GM21381 (cell line): ENCODE data around the gene PPP6R2.
A peak's percentile ranks its signal among the peaks of the same experiment; 100 is the strongest.

Experiments used
- ATAC-seq: cut with Tn5 transposase; IDR thresholded peaks from one replicate; pipeline ENCODE4 v1.9.1; 2021; ENCODE audit warnings: mild to moderate bottlenecking, moderate library complexity; ENCODE audit not compliant: unreplicated experiment

The PPP6R2 gene

DNA sequence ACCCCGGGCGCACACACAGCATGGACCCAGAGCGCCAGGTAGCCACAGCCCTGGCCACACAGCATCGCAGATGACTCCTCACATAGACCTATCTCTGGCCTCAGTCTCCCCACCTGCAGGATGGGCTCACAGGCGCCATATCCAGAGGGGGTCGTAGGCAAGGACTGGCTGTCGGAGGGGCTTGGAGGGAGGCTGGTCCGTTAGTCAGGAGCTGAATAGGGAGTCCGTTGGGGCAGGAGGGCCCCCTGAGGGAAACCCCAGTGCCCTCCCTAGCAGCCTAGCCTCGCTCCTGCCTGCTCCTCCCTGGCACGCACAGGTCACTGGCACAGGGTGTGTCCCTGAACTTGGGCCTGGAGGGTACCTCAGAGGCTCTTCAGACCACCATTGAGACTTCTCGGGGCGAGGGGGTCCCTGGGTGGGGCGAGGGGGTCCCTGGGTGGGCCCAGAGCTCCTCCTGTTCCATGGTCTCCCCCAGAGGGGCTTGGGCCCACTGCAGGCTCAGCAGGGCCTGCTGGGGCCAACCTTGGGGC is 37.7 kb upstream of the PPP6R2 start:
- ATAC-seq: no peak

DNA sequence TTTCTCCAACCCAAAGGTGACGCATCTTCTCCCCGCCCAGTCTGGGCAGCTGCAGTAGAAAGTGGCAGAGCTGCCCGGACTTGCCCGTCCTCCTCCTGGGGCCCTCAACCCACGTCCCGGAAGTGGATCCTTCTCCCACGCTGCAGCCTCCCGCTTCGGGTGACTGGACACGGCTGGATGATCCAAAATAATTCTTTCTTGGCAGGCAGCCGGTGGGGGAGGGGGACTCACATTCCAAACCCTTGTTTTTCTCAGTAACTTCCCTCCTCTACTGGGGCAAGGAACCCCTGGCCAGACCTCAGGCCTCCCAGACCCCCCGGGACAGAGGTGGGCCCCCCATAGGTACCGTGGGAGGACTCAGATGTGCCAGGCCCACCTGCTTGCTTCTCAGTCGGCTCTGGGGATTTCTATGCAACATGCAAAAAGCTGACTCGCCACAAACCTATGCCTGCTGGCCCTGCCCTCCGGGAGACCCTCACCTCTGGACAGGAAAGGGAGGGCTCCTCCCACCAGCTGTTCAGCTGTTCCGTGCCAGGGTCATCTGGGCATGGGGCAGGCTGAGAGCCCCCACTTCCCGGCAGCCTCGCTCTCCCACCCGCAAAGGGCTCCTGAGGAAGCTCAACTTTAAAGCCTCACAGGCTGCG is 37.1 kb upstream of the PPP6R2 start:
- no peak for ATAC-seq

- no peak for ATAC-seq
Observed at GRCh38 chr22:50306753-50307749, 36.1 kb upstream of the PPP6R2 start, which contains the start of gene PLXNB2. Gene PLXNB2, minus strand, starts transcription at chr22:50307646. Its CDS starts 17,062 bp downstream, at chr22:50290584.

GRCh38 chr22:50307890-50308596 is 35.1 kb upstream of the PPP6R2 start:
- no peak for ATAC-seq

- ATAC-seq: no peak
Observed at GRCh38 chr22:50308597-50308935, 34.6 kb upstream of the PPP6R2 start.

DNA sequence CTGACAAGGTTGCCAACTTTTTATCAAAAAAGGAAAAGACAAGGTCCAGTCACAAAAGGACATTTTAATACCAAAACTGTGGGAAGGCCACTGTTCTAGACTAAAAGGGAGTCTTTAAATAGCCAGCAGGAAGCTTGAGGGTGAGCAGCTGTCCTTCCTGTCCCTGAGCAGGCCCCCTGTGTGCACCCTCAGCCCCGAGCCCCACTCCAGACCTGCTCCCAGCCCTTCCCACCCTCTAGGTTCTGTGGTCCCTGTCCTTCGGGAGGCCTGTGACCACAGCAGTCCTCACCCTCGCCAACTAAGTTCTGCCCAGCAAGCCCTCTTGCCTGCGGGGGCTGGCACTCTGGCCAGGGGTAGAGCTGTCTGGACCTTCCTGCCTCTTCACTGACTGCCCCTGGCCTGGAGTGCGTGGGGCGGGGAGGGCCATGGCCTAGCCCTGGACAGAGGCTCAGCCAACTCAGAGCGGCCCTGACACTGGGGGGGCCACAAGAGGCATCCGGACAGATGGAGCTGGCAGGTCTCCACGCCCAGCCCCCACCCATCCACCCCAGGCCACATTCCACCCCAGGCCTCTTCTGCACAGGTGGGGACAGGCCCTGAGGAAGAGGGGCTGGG is 34.0 kb upstream of the PPP6R2 start:
- ATAC-seq: no peak

DNA sequence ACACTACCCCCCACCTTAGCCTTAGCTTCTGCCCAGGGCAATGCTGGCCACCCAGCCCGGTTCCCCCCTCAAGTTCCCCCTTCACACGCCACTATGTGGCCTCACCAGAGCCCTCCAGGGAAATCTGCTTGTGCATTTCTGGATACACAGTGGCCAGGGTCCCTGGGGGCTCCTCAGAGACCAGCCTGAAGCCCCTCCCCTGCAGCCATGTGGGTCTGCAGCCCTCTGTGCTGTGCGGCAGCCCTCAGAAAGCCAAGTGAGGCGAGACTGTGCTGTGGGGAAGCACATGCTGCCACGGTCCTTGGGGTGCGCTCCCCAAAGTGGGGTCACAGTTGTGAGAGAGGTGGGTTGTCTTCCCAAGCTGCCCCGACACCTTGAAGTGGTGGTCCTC is 33.5 kb upstream of the PPP6R2 start:
- no peak for ATAC-seq

GRCh38 chr22:50310031-50310722 is 33.0 kb upstream of the PPP6R2 start:
- ATAC-seq: no peak

DNA sequence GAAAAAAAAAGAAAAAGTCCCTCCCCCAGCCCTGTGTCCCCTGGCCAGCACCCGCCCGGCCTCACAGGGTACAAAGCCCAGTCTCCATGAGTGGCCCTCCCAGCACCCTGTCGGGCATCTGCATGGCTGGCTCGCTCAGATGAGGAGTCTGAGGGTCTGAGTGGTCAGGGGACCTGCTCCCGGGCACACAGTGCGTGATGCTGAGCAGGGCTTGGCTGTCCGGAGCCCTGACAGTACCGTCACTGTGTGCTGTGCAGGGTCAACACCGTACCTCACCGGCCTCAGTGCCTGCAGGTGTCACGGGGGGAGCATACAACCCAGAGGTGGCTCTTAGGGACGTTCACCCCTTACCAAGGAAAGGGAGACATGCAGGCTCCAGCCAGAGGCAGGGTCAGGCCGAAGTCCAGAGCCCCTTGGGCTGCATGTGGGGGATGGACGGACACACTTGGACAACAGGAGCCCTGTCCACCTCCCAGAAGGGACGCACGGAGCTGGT is 32.1 kb upstream of the PPP6R2 start:
- ATAC-seq: no peak

DNA sequence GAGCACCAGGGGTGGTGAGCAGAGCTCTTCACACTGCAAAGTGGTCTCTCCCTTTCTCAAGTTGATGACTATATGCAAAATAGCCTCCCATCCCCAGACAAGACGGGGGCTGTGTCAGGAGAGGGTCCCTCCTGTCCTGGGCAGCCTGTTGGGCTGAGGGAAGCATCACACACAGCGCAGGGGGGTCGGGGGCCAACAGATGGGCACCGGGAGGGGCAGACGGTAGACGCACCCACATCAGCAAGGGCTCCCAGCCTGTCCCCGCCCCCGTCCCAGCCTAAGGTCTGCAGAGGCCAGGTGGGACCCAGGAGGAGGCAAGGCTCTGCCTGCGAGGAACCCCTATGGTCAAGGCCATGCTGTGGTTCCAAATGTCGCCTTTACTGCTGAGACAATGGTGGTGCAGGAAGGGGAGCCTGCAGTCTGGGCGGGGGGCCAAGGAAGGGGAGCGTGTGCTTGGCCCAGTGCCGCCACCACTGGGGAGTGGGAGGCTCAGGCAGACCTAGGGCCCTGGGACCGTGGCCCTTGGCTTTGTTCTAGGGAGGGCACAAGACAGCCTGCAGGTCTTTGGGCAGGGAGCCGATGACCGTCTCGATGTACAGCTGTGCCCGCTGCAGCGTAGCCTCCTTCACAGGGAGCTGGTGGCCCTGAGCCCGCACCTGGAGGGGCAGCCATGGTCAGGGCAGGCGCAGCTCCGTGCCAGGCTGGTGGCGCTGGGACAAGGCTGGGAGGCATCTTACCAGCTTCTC is 31.3 kb upstream of the PPP6R2 start:
- no peak for ATAC-seq

- no peak for ATAC-seq
Observed at GRCh38 chr22:50312371-50312770, 30.8 kb upstream of the PPP6R2 start.

DNA sequence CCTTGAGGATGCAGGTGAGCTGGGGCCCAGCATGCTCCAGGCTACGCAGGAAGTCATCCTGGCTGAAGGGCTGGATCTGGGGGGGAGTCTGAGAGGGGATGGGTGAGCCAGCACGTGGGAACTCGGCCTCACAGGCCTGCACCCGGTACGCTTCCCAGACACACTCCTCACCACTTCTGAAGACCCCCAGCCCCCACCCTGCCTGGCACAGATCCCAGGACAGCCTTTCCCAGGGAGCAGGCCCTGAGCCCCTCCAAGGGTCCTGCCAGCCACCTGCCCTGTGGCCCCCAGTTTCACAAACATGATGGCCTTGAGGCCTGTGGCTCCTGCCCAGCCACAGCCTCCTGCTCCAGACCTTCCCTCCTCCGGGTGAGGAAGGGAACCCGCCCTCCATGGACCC is 30.1 kb upstream of the PPP6R2 start:
- no peak for ATAC-seq

- ATAC-seq: no peak
Observed at GRCh38 chr22:50313600-50313999, 29.5 kb upstream of the PPP6R2 start.

DNA sequence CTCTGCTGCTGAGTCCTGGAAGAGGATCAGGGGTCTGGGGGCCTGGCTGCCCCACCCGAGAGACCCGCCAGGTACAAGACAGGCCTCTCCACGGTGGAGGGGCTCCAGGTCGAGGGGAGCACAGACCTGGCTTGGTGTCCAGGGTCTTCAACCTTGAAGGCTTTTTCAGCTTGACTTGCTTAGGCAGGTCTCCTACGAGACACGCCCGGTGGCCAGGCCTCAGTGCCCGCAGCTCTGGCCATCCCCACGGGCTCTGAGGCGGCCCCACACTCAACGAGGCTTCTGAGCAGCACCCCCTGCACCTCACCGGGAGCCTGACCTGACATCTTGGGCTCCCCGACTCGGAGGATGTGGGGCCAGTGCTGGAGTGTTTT is 29.1 kb upstream of the PPP6R2 start:
- ATAC-seq: no peak

DNA sequence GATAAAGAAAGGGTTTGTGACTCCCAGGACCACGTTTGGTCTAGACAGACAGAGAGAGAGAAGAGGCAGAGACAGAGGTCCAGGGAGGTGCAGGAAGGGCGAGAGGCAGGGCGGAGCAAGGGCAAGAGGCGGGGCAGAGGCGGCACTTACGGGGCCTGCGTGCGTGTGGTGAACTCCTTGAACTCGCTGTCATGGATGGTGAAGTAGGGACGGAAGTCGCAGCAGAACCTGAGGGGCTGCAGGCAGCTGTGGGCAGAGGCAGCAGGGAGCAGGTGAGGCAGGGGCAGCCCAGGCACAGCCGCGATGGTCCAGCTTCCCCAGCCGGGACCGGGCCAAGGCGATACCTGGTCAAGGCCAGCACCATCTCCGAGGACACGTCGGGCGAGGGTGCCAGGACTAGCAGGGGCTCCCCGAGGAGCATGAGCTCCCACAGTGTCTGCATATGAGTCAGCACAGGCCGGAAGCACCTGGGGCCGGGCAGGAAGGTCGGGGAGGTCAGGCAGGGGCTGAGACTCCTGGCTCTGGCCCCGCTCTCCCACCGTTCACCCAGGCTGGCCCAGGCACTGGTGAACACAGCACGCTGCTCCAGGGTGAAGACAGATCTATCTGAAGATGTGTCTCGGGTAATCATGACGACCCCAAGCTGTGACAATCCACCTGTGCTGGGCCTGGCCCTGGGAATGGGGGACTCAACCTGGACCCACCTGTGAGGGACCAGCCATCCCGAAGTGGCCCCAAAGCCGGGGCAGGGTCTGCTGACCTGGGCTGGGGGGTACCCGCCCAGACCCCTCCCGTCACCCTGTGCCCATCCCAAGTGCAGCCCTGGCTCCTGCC is 28.5 kb upstream of the PPP6R2 start:
- ATAC-seq: peak; percentile 70

DNA sequence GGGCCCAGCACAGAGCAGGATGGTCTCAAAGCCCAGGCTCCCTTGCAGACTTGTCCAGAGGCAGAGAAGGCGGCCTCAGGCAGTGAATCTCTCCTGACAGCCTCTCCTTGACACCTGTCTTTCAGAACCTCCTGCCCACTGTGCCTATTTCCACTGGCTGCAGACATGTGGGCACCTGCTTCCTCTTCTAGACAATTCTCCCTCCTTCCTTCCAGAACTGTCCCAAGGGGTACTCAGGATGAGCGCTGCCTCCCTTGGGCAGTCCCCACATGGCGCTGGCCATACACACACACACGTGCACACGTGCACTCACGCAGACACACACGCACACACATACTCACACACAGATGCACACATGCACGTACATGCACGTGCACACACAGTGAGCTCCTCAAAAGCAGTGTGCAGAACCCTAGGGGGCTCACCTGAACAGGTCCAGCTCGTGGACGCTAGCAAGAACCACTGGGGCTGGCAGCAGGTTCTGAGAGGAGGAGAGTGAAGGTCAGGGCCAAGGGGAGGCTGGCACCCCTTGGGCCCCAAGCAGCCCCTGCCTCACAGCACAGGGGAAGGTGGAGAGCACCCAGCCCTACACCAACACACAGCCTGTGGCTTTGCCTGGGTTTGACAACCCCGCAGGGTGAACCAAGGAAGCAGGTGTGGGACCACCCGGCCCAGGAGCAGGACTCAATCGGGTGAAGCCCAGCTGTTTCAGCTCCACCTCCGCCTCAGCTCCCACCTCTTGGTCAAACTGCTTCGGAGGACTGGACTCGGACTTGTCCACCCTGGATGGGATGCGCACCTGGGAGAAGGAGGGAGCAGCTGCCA is 27.6 kb upstream of the PPP6R2 start:
- no peak for ATAC-seq

- ATAC-seq: no peak
Observed at GRCh38 chr22:50316114-50317065, 26.7 kb upstream of the PPP6R2 start.
